ENCODE data around the gene SPINK14.

DNA sequence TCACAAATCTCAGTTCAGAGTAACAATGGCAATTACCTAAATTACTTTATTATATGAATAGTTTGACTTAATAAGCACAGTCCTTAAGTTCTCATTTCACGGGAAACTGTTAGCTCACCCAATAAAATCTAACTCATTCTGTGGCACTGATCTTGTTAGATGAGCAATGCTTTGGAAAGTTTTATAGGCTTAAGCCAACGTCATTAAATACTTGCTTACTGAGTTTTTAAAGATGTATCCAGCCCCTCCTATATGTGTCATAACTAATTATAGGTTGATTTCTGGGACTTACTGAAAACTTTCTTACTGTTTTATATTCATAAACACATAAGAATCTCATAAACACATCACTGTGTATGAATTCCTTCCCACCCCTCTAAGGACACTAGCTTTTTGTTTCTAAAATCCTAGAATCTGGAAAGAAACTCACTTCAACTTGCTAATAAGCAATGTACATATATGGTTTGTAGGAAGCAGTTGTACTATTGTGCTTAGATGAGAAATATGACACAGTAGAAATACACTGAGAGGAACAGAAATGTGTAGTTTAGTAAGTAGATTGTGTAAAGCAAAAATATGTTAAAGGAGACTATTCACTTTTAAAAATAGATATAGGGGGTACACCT is 55.9 kb downstream of the SPINK14 start:
- no peak for TF ChIP-seq TAF1 (IDR thresholded peaks at IDR 0.05; ENCODE audit: borderline replicate concordance, insufficient read depth, low read length)
- TF ChIP-seq REST (IDR thresholded peaks at IDR 0.05; ENCODE audit: insufficient read depth in 1 of 2, low read depth in 2 of 2, low read length in 2 of 2): no peak
- no peak for TF ChIP-seq POLR2AphosphoS5 (IDR thresholded peaks at IDR 0.05; ENCODE audit: low read depth, low read length)
- TF ChIP-seq FOXP2 (optimal IDR thresholded peaks at IDR 0.05; ENCODE audit: borderline replicate concordance, extremely low read depth, extremely low read length, insufficient read depth): no peak

Data from PFSK-1 (cell line).